Posterior cingulate gyrus (tissue), 11 donors: ENCODE results near the gene NUCB1.

ENCODE experiments used
- DNase-seq, 10 donors: peaks; one replicate each; pipeline versions ENCODE4 v3.0.0 to v3.0.0-alpha.2; 2020 to 2021; ENCODE audit warnings: mixed read lengths in 3 of 10
- intact Hi-C: fragments of 100-400 bp; cut with DNase I; formaldehyde crosslinking; loops from one replicate; pipeline ENCODE4 v1.15.1; 2023

NUCB1 gene

GRCh38 chr19:48968813-48969218 lies 68.7 kb downstream of the NUCB1 start:
- intact Hi-C loops: loop anchor here (10.0 kb wide), 1 partner anchor 64 kb away; the partner anchor contains the start of gene NUCB1
- DNase-seq: no peak

GRCh38 chr19:48969276-48970138 lies 69.4 kb downstream of the NUCB1 start:
- DNase-seq: peak in 1 of 10 donors; percentile 85
- intact Hi-C loops: loop anchor here (10.0 kb wide), 1 partner anchor 65 kb away; the partner anchor contains the start of gene NUCB1

GRCh38 chr19:48970139-48970766 lies 70.1 kb downstream of the NUCB1 start:
- intact Hi-C loops: no loop called here
- DNase-seq: no peak

- peak; percentile 50 to 96 (median 82) for DNase-seq
- intact Hi-C loops: no loop called here
Measured at GRCh38 chr19:48970923-48971395, 70.8 kb downstream of the NUCB1 start.
